AG04449 (cell line): ENCODE measurements around the gene NDUFB6.

Source experiments
- CTCF ChIA-PET: fragments of 350-600 bp; formaldehyde crosslinking; extraction: SDS; loops from one replicate; lab custom pipeline; 2021; ENCODE audit warnings: antibody characterized with exemption; lab: Yijun Ruan, JAX
- POLR2A ChIA-PET: fragments of 400-600, 350-600 bp; formaldehyde crosslinking; extraction: SDS; loops from one replicate; lab custom pipeline; 2020; ENCODE audit warnings: antibody characterized with exemption, inconsistent platforms; lab: Yijun Ruan, JAX
- DNase-seq: peaks from one replicate; pipeline ENCODE4 v3.0.0-alpha.2; 2010; ENCODE audit warnings: low read depth, low spot score
- H3K4me3 ChIP-seq: 2 replicates; pipeline ENCODE4 v1.5.1; 2011; ENCODE audit warnings: low read depth, mild to moderate bottlenecking, control low read depth, low read length
- CTCF ChIP-seq: IDR thresholded peaks from one replicate; pipeline ENCODE4 v1.5.1; 2011; ENCODE audit warnings: mild to moderate bottlenecking, moderate library complexity, low read length, control low read depth, inconsistent platforms; ENCODE audit not compliant: insufficient read depth; ENCODE audit errors: missing control alignments

The NDUFB6 gene

GRCh38 chr9:32596096-32596865 lies 23.3 kb upstream of the NDUFB6 start:
- CTCF ChIA-PET = interaction anchor here (1.2 kb wide), 2 partner anchors 7 to 16 kb away, joined by 3 read pairs; no protein-coding TSS in a partner anchor
- no peak for TF ChIP-seq CTCF

GRCh38 chr9:32590898-32591297 lies 17.9 kb upstream of the NDUFB6 start:
- no peak overlapping the region for H3K4me3 ChIP-seq
- ChIA-PET POLR2A (no interaction called here), CTCF (interaction anchor here (0.9 to 18.1 kb wide), 7 partner anchors 13 to 382 kb away, joined by 3 to 1093 read pairs (median 14); partner anchors contain the start of gene NDUFB6)
- TF ChIP-seq CTCF = no peak
- DNase-seq = no peak

More at GRCh38 chr9:32596096-32596865, 23.3 kb upstream of the NDUFB6 start:
- DNase-seq = no peak
- POLR2A ChIA-PET = no interaction called here
- no peak overlapping the region for H3K4me3 ChIP-seq

DNA sequence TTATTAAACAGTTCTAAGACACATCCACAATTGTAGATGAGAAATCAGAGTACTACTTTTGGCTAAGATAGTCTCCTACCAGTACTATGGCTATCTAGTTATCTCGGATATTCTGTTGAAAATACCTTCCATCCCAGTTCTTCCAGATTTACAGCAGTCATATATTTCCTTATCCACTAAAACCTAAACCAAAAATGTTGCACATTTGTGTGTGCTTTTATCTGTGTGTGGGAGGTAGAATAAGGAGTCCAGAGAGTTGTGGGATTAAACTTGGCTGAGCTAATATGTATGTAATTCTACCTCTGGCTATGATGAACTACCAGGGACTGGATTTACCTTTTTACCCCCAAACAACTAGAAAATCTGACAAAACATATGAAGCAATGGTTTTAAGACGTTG lies 17.5 kb upstream of the NDUFB6 start:
- DNase-seq = no peak
- no peak for TF ChIP-seq CTCF
- ChIA-PET POLR2A (no interaction called here), CTCF (interaction anchor here (1.6 to 18.1 kb wide), 9 partner anchors 13 to 382 kb away, joined by 4 to 1093 read pairs (median 14); partner anchors contain the start of genes ACO1 and NDUFB6)
- no peak overlapping the region for H3K4me3 ChIP-seq

GRCh38 chr9:32589083-32589723 lies 16.2 kb upstream of the NDUFB6 start:
- no peak for DNase-seq
- POLR2A ChIA-PET = no interaction called here
- CTCF ChIA-PET = interaction anchor here (0.7 to 18.1 kb wide), 32 partner anchors 8 to 405 kb away, joined by 3 to 1093 read pairs (median 5); partner anchors contain the start of genes ACO1 and NDUFB6
- H3K4me3 ChIP-seq = no peak overlapping the region
- peak; percentile 61 for TF ChIP-seq CTCF

DNA sequence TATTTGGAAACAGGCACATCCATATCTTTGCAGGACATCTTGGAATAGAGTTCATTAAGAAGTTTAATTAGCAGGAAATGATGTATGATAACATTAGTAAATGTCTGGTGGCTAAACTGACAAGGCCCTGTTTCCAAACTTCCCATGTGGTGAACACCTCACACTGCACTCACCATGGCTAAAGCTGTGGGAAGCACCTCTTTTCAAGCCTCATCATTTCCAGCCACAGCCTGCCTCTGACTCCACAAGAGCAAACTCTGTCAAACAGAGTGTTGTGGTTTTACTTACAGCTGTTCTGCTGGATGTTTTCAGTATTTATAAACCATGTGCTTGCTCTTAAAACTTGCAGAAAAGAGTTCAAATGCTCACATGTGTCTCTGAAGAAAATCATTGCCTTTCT lies 14.9 kb upstream of the NDUFB6 start:
- POLR2A ChIA-PET = no interaction called here
- TF ChIP-seq CTCF = peak; percentile 5
- no peak overlapping the region for H3K4me3 ChIP-seq
- DNase-seq = no peak
- CTCF ChIA-PET = interaction anchor here (0.7 to 18.1 kb wide), 22 partner anchors 10 to 385 kb away, joined by 3 to 1093 read pairs (median 5); partner anchors contain the start of genes ACO1, NDUFB6 and TMEM215

- no peak overlapping the region for H3K4me3 ChIP-seq
- ChIA-PET CTCF (interaction anchor here (1.0 to 18.1 kb wide), 4 partner anchors 202 to 388 kb away, joined by 3 to 1093 read pairs (median 466); no protein-coding TSS in a partner anchor), POLR2A (no interaction called here)
- TF ChIP-seq CTCF = no peak
- no peak for DNase-seq
These were observed 11.8 kb upstream of the NDUFB6 start for GRCh38 chr9:32584784-32585183.
